SK-N-MC (cell line): ENCODE measurements around the gene PTPRK.

ENCODE experiments used
- EZH2 ChIP-seq: fragments of 200-600 bp; sonication (generic); IDR thresholded peaks from one replicate; pipeline ENCODE4 v1.6.1; 2017; ENCODE audit warnings: antibody characterized with exemption
- FOXP2 ChIP-seq: optimal IDR thresholded peaks from 2 replicates; pipeline ENCODE3; 2011; ENCODE audit warnings: mild to moderate bottlenecking, moderate library complexity; ENCODE audit not compliant: insufficient read depth; ENCODE audit errors: extremely low read length, control extremely low read depth
- POLR2AphosphoS5 ChIP-seq: IDR thresholded peaks from 2 replicates; pipeline ENCODE4 v1.6.1; 2012; ENCODE audit warnings: mild to moderate bottlenecking, low read depth, low read length, borderline replicate concordance

DNA sequence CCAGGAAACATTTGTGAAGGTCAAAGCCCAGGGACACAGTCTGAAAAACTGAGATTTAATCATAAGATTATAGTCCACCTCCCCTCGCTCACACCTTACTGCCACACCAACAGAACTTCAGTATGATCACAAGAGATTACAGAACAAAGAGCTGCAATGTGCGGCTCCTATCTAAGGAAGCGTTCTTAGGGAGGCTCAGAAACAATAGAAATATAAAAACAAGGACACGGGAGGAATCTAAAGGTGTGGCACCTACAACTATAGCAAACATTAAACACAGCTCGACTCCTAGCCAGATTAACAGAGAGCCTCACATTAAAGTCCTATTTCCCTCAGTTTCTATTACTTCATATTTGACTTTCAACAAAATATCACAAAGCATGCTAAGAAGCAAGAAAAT is 579.2 kb downstream of the PTPRK start:
- TF ChIP-seq POLR2AphosphoS5 (no peak), EZH2 (no peak), FOXP2 (no peak)
